A673 (cell line): ENCODE results near the gene RASIP1. TPM values are rescaled to one million over a fixed set of nuclear protein-coding genes. Genes with fewer than 3 reads are reported as not detected.

Experiments used
- BruUV-seq: library from RNA; stranded (reverse); fragments of 400-500 nt; replicated peaks from 2 replicates; lab custom pipeline; 2021; lab: Mats Ljungman, UMichigan
- CTCF ChIA-PET: fragments of 300-600 bp; sonication (Branson Sonifier 250); formaldehyde crosslinking; loops from one replicate; lab custom pipeline; 2022; ENCODE audit warnings: antibody characterized with exemption; lab: Charles Lee
- POLR2A ChIA-PET: fragments of 300-600 bp; sonication (Branson Sonifier 250); formaldehyde crosslinking; loops from one replicate; lab custom pipeline; 2022; ENCODE audit warnings: antibody characterized with exemption; ENCODE audit not compliant: low non-redundant PET; lab: Charles Lee
- DNase-seq: peaks from one replicate; pipeline ENCODE4 v3.0.0-alpha.2; 2015; ENCODE audit warnings: low spot score
- H3K27ac ChIP-seq: fragments of 200-600 bp; sonication (generic); 2 replicates; pipeline ENCODE4 v1.5.1; 2016; ENCODE audit warnings: mixed run types, low read depth, mild to moderate bottlenecking, mixed read lengths, antibody characterized with exemption, low read length; ENCODE audit not compliant: poor library complexity, severe bottlenecking
- H3K27me3 ChIP-seq: fragments of 200-600 bp; sonication (generic); replicated peaks from 2 replicates; pipeline ENCODE4 v1.6.1; 2017; ENCODE audit warnings: mixed run types, low read depth, mild to moderate bottlenecking, mixed read lengths, antibody characterized with exemption, low read length; ENCODE audit not compliant: insufficient read depth, poor library complexity
- H3K36me3 ChIP-seq: fragments of 200-600 bp; sonication (generic); 2 replicates; pipeline ENCODE4 v1.6.1; 2016; ENCODE audit warnings: mixed run types, mild to moderate bottlenecking, mixed read lengths, antibody characterized with exemption, low read length; ENCODE audit not compliant: insufficient read depth, poor library complexity, severe bottlenecking
- H3K4me1 ChIP-seq: fragments of 200-600 bp; sonication (generic); 2 replicates; pipeline ENCODE4 v1.6.1; 2017; ENCODE audit warnings: mixed run types, mild to moderate bottlenecking, mixed read lengths, antibody characterized with exemption, low read length; ENCODE audit not compliant: insufficient read depth, poor library complexity, severe bottlenecking
- H3K4me3 ChIP-seq: fragments of 200-600 bp; sonication (generic); 2 replicates; pipeline ENCODE4 v1.5.1; 2016; ENCODE audit warnings: low read depth, mixed run types, mild to moderate bottlenecking, mixed read lengths, low read length; ENCODE audit not compliant: poor library complexity, severe bottlenecking
- H3K9me3 ChIP-seq: fragments of 200-600 bp; sonication (generic); 2 replicates; pipeline ENCODE4 v1.6.1; 2016; ENCODE audit warnings: mixed run types, low read depth, mild to moderate bottlenecking, mixed read lengths, antibody characterized with exemption, low read length; ENCODE audit not compliant: poor library complexity, severe bottlenecking
- EZH2 ChIP-seq: fragments of 200-600 bp; sonication (generic); IDR thresholded peaks from 2 replicates; pipeline ENCODE4 v1.6.1; 2017; ENCODE audit warnings: borderline replicate concordance, low read depth, mild to moderate bottlenecking, mixed read lengths, antibody characterized with exemption, low read length; ENCODE audit not compliant: poor library complexity, severe bottlenecking
- intact Hi-C: fragments of 100-400 bp; cut with micrococcal nuclease; formaldehyde crosslinking; loops from one replicate; pipeline ENCODE4 v1.10.0; 2022; ENCODE audit not compliant: unreplicated experiment
- total RNA-seq: library from RNA; stranded (reverse); gene quantifications from 2 replicates; pipeline ENCODE4 v1.2.3, GENCODE V29; 2021
- TF ChIP-seq, protein P1 (sequence below): fragments of 300-800, 200-600 bp; sonication (generic); conservative IDR thresholded peaks from 2 replicates; pipeline ENCODE4 v1.5.1; 2017; ENCODE audit warnings: low read depth, mild to moderate bottlenecking, antibody characterized with exemption, low read length, moderate library complexity, mixed read lengths

RASIP1 gene
- total RNA-seq, 1 experiment from 2014 or later, result 3.8 TPM

DNA sequence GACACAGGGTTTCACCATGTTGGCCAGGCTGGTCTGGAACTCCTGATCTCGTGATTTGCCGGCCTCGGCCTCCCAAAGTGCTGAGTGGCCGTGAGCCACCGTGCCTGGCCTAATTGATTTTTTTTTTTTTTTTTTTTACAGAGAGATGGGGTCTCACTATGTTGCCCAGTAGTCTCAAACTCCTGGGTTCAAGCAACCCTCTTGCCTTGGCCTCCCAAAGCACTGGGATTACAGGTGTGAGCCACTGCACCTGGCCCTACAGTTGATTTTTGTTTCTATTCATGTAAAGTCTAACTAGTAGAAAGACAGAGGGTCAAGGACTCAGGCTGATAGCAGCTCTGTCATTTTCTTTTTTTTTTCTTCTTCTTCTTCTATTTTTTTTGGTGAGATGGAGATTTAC is 36.7 kb upstream of the RASIP1 start:
- H3K27ac ChIP-seq, result no peak overlapping the region
- ChIA-PET POLR2A (no interaction called here), CTCF (no interaction called here)
- intact Hi-C loops, result no loop called here
- H3K9me3 ChIP-seq, result no peaks in the 10 kb centered on the region
- no peak for DNase-seq
- no TSS peak for BruUV-seq
- no peak for TF ChIP-seq EZH2
- TF ChIP-seq, protein P1, sequence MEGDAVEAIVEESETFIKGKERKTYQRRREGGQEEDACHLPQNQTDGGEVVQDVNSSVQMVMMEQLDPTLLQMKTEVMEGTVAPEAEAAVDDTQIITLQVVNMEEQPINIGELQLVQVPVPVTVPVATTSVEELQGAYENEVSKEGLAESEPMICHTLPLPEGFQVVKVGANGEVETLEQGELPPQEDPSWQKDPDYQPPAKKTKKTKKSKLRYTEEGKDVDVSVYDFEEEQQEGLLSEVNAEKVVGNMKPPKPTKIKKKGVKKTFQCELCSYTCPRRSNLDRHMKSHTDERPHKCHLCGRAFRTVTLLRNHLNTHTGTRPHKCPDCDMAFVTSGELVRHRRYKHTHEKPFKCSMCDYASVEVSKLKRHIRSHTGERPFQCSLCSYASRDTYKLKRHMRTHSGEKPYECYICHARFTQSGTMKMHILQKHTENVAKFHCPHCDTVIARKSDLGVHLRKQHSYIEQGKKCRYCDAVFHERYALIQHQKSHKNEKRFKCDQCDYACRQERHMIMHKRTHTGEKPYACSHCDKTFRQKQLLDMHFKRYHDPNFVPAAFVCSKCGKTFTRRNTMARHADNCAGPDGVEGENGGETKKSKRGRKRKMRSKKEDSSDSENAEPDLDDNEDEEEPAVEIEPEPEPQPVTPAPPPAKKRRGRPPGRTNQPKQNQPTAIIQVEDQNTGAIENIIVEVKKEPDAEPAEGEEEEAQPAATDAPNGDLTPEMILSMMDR, result no peak
- H3K4me3 ChIP-seq, result no peak overlapping the region
- H3K27me3 ChIP-seq, result no peaks in the 10 kb centered on the region
- H3K36me3 ChIP-seq, result no peaks in the 10 kb centered on the region
- no peaks in the 10 kb centered on the region for H3K4me1 ChIP-seq

DNA sequence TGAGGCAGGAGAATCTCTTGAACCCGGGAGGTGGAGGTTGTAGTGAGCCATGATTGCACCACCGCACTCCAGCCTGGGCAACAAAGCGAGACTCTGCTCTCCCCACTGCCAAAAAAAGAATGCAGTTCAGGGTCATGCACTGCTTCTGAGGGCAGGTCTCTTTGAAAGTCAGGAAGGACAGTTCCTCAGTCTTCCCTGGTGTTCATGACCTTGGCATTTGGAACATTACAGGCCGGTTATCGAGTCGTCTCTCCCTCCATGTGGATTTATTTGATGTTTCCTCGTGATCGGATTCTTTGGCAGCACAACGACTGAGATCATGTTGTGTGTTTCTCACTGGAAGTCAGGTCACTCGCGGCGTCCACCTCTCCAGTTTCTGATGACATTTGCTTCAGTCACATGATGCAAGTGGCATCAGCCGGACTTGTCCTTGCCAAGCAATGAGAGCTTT is 32.1 kb upstream of the RASIP1 start:
- ChIA-PET CTCF (no interaction called here), POLR2A (interaction anchor here (0.6 kb wide), 1 partner anchor 231 kb away, joined by 7 read pairs; no protein-coding TSS in a partner anchor)
- no peak for TF ChIP-seq EZH2
- TF ChIP-seq, protein P1, result no peak
- intact Hi-C loops, result no loop called here
- Histone ChIP-seq H3K4me3 (no peak overlapping the region), H3K9me3 (no peaks in the 10 kb centered on the region), H3K27me3 (no peaks in the 10 kb centered on the region), H3K4me1 (no peaks in the 10 kb centered on the region), H3K27ac (no peak overlapping the region), H3K36me3 (no peaks in the 10 kb centered on the region)
- no peak for DNase-seq
- no TSS peak for BruUV-seq

DNA sequence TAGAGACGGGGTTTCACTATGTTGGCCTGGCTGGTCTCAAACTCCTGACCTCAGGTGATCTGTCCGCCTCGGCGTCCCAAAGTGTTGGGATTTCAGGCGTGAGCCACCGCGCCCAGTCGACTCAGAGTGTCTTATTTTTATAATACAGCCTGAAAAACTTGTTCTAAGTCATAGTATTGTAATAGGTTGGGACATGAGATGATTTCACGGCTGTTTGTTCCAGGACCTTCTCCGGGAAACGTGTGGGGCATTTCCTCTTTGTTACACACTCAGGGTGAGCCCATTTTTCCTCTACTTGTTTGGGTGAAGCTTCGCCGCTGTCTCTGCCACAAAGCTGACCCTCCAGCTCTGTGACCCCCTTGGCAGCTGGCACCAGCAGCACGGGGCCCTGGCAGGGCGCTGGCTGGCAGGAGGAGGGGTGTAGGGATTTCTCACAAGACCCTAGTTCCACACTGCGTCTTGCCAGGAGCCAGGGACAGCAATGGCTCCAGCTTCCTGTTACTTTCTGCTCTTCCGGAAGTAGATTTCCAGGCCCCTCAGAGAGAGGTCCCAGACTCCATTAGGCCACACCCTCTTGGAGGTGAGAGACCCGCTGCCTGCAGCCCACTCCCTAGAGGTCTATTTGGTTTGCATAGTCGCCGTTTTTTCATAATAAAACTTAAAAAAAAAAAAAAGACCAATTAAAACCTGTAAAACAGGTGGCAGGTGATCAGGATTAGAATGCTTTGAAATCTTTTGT is 30.5 kb upstream of the RASIP1 start:
- Histone ChIP-seq H3K36me3 (no peaks in the 10 kb centered on the region), H3K4me1 (no peaks in the 10 kb centered on the region), H3K9me3 (no peaks in the 10 kb centered on the region), H3K4me3 (no peak overlapping the region), H3K27ac (no peak overlapping the region), H3K27me3 (no peaks in the 10 kb centered on the region)
- BruUV-seq, result no TSS peak
- intact Hi-C loops, result no loop called here
- ChIA-PET CTCF (no interaction called here), POLR2A (no interaction called here)
- TF ChIP-seq EZH2, result no peak
- TF ChIP-seq, protein P1, result no peak
- DNase-seq, result no peak
